ENCODE measurements around the gene CEP57L1.

The CEP57L1 gene

GRCh38 chr6:109164331-109164730 is 69.0 kb downstream of the CEP57L1 start:
- TF ChIP-seq CTCF (IDR thresholded peaks at IDR 0.05), result no peak

GRCh38 chr6:109165392-109165974 is 70.2 kb downstream of the CEP57L1 start:
- no peak for TF ChIP-seq CTCF (IDR thresholded peaks at IDR 0.05)

- no peak for TF ChIP-seq CTCF (IDR thresholded peaks at IDR 0.05)
These were observed 71.4 kb downstream of the CEP57L1 start for GRCh38 chr6:109166673-109167072.

- no peak for TF ChIP-seq CTCF (IDR thresholded peaks at IDR 0.05)
These were observed 72.3 kb downstream of the CEP57L1 start for GRCh38 chr6:109167562-109167961.

GRCh38 chr6:109170333-109170732 is 75.0 kb downstream of the CEP57L1 start:
- no peak for TF ChIP-seq CTCF (IDR thresholded peaks at IDR 0.05)

- no peak for TF ChIP-seq CTCF (IDR thresholded peaks at IDR 0.05)
These were observed 76.9 kb downstream of the CEP57L1 start for GRCh38 chr6:109172101-109172746.

GRCh38 chr6:109174916-109175315 is 79.6 kb downstream of the CEP57L1 start:
- TF ChIP-seq CTCF (IDR thresholded peaks at IDR 0.05), result no peak
